Astrocyte of the cerebellum (primary cell): Measurements from ENCODE around the gene NPDC1.

Experiments used
- DNase-seq: peaks from one replicate; pipeline ENCODE4 v3.0.0-alpha.2; 2011; ENCODE audit warnings: low read depth
- H3K4me3 ChIP-seq: 2 replicates; pipeline ENCODE4 v1.5.1; 2011; ENCODE audit warnings: mild to moderate bottlenecking, low read depth, low read length, moderate library complexity
- in situ Hi-C: cut with HindIII; loops from 2 replicates; pipeline ENCODE4 v1.10.0; 2017; ENCODE audit warnings: low sequenced_read_pairs
- TF ChIP-seq, protein P1 (sequence below): IDR thresholded peaks from 2 replicates; pipeline ENCODE4 v1.5.1; 2012; ENCODE audit warnings: low read length, low read depth, moderate library complexity, mild to moderate bottlenecking; ENCODE audit errors: missing control alignments

NPDC1 gene

DNA sequence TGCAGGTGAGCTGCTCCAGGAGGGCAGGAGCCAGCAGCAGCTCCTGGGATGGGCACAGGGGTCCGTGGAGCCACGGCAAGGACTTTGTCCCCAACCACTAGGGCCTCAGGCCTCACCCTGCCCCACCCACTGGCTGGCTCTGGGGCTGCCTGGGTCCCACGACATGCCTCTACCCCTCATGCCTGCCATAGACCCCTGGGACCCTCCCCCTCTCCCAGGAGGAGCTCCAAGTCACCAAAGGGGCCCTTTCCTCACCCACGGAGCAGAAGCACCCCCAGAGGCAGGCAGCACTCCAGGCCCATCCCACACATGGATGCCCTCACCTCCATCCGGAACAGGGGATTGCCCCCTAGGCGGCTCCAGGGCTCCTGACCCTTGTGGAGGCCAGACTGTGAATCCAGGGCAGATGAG is 24.4 kb downstream of the NPDC1 start:
- DNase-seq: no peak
- H3K4me3 ChIP-seq: no peak overlapping the region
- TF ChIP-seq, protein P1, sequence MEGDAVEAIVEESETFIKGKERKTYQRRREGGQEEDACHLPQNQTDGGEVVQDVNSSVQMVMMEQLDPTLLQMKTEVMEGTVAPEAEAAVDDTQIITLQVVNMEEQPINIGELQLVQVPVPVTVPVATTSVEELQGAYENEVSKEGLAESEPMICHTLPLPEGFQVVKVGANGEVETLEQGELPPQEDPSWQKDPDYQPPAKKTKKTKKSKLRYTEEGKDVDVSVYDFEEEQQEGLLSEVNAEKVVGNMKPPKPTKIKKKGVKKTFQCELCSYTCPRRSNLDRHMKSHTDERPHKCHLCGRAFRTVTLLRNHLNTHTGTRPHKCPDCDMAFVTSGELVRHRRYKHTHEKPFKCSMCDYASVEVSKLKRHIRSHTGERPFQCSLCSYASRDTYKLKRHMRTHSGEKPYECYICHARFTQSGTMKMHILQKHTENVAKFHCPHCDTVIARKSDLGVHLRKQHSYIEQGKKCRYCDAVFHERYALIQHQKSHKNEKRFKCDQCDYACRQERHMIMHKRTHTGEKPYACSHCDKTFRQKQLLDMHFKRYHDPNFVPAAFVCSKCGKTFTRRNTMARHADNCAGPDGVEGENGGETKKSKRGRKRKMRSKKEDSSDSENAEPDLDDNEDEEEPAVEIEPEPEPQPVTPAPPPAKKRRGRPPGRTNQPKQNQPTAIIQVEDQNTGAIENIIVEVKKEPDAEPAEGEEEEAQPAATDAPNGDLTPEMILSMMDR: no peak
- in situ Hi-C loops: no loop called here

DNA sequence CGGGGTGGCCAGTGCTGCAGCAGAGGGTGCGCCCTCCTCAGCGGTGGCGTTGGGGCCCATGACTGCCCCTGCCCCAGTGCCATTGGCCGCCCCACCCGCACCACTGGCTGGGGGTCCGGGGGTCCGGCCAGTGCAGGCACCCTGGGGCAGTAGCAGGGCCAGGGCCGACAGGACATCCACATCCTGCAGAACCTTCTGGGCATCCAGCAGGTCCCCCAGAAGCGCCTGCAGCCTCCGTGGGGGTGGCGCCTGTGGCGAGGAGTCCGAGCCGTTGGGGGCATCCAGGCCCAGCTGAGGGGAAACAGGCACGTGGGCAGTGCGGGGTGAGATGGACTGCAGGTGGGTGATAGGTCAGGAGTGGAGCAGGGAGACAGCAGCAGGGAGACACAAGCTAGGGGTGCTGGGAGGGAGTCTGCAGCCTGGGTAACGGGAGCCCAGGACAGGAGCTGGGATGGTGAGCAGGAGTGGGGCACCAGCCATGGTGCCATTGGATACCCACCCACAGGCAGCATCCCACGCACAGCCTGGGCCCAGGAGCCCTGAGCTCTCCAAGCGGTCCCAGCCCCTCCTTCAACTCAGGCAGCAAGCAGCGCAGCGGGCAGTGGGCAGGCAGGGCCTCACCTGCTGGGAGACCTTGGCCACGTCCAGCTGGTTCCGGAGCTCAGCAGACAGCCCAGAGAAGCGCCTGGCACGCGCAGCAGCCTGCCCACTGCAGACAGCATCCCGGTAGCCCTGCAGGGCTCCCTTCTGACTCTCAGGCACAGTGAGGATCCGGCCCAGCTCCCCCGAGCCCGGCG is 25.0 kb downstream of the NPDC1 start:
- no peak for DNase-seq
- TF ChIP-seq, protein P1: no peak
- in situ Hi-C loops: no loop called here
- H3K4me3 ChIP-seq: no peak overlapping the region

DNA sequence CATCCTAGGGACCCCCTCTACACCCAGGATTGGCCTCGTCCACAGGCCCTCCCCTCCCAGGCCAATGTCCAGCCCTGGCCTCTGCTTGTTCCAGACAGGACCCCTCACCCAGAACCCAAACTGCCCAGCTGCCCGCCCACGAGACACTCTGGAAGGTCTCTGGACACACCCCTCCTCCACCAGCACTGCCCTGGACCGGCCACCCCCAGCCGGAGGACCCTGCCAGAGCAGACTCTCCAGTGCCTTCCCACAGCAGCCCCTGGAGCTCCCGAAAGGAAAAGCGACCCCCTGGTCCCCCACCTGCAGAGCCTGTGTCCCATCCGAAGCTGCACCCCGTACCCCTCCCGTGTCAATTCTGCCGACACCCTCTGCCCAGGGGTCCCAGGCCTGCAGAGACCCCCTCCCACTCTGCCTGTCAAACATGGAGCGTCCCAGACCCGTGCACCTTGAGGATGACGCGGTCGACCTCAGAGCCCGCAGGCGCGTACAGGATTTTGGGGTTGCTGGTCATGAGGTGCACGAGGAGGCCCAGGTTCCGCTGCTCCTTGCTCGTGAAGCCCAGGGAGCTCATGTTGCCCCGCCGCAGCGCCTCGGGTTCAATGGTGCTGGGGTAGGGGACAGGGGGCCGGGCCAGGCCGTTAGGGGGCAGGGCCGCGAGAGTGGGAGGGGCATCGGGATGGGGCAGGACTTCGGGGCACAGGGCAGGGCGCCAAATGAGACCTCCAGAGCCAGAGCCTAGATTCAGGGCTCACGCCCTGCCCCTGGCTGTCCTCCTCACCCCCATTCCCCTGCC is 25.9 kb downstream of the NPDC1 start:
- no peak for DNase-seq
- in situ Hi-C loops: no loop called here
- TF ChIP-seq, protein P1: no peak
- no peak overlapping the region for H3K4me3 ChIP-seq

DNA sequence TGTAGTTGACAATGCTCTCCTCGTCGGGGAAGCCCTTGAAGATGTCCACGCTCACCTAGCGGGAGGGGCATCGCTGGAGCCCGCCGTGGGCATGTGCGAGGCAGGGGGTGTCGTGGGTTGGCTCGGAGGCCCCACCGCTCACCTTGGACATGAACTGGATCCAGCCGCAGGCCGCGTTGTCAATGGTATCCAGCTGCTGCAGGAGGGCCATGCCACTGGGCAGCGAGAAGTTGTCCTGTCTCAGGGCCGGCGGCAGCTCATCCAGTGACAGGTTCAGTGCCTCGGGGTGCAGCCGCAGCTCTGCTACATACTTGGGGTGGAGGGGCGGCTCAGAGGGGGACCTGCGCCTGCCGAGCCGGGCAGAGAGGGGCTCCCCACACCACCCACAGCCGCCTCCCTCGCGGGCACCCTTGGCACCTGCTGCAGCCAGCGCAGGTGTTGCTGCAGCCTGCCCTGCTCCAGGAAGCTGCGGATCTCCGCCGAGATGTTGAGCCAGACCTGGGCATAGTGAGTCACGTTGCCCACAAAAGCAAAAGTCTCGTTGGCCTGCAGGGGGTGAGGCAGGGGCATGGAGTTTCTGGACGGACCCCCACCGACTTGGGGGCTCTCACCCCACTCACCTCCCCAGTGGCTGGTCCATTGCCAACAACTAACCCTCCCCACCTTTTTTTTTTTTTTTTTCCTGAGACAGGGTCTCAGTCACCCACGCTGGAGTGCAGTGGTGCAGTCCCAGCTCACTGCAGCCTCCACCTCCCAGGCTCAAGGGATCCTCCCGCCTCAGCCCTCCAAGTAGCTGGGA is 27.0 kb downstream of the NPDC1 start:
- in situ Hi-C loops: no loop called here
- H3K4me3 ChIP-seq: no peak overlapping the region
- TF ChIP-seq, protein P1: no peak
- DNase-seq: no peak

DNA sequence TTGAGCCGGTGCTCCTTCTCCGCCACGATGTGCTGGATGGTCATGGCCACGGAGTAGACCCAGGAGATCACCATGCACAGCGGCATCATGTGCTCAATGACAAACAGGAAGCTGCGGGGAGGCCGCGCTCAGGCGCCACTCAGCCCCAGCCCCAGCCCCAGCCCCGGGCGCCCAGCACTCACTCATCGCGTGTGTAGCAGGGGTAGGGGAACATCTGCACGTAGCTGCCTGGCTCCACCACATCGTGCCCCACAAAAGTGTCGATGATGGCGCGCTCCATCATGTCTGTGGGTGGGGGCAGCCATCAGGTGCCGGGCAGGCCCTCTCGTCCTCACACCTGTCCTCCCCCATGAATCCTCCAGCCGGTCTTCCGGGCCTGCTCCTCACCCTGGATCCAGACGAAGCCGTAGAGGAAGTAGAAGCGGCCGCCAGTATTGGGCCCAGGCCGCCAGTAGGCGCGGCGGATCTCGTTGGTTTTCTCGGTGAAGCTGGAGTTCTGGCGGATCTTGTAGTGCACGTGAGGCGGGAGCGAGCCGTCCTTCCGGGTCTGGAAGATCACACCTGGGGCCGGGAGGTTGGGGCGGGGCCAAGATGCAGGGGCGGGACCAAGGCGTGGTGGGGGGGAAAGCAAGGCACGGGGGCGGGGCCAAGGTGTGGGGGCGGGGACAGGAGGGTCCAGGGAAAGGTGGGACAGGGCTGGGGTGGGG is 28.0 kb downstream of the NPDC1 start:
- no peak for DNase-seq
- H3K4me3 ChIP-seq: no peak overlapping the region
- in situ Hi-C loops: no loop called here
- TF ChIP-seq, protein P1: no peak

DNA sequence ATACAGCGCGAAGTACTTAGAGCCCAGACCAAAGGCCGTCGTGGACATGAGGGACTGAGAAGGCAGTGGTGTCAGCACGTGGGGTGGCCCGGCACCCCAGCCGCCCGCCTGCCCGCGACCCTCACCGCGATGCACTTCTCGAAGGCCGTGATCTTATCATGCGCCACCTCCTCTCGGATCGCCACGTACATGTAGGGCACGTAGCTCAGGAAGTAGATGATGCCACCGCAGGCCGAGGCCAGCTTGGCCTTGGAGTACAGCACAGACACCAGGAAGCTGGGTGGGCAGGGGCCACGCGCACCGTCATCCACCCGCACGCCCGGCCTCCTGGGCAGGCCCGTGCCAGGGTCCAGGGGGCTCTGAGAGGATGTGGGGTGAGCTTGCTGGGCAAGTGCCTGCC is 28.9 kb downstream of the NPDC1 start:
- TF ChIP-seq, protein P1: no peak
- in situ Hi-C loops: no loop called here
- no peak for DNase-seq
- H3K4me3 ChIP-seq: no peak overlapping the region
